ENCODE measurements around the gene SLC4A1AP.

DNA sequence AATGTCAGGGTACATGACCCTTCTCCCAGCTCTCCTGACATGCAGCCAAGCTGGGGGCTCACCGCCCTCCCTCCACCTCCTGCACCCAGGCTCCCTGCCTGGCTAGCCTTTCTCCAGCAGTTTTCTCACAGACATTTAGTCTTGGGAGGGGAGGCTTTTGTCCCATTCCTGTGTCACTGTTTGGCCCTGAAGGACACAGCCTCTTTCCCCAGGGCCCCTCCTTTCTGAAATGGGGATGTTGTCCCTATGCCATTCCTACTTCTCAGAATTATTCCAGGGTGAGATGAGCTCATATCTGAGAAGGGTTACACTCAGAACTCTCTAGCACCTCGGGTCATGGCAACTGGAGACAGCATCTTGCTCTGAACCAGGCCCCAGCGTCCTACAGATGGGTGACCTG is 60.5 kb downstream of the SLC4A1AP start:
- TF ChIP-seq, protein P1, sequence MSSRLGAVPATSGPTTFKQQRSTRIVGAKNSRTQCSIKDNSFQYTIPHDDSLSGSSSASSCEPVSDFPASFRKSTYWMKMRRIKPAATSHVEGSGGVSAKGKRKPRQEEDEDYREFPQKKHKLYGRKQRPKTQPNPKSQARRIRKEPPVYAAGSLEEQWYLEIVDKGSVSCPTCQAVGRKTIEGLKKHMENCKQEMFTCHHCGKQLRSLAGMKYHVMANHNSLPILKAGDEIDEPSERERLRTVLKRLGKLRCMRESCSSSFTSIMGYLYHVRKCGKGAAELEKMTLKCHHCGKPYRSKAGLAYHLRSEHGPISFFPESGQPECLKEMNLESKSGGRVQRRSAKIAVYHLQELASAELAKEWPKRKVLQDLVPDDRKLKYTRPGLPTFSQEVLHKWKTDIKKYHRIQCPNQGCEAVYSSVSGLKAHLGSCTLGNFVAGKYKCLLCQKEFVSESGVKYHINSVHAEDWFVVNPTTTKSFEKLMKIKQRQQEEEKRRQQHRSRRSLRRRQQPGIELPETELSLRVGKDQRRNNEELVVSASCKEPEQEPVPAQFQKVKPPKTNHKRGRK (CRISPR knock-in tag; IDR thresholded peaks at IDR 0.05), result no peak
- TF ChIP-seq ZNF143 (CRISPR knock-in tag; IDR thresholded peaks at IDR 0.05), result no peak
- TF ChIP-seq EP300 (IDR thresholded peaks at IDR 0.05; ENCODE audit: low read depth in 2 of 2, low read length in 2 of 2), result no peak
- TF ChIP-seq EP300 (CRISPR knock-in tag; IDR thresholded peaks at IDR 0.05; ENCODE audit: borderline replicate concordance), result no peak
- TF ChIP-seq, protein P2, sequence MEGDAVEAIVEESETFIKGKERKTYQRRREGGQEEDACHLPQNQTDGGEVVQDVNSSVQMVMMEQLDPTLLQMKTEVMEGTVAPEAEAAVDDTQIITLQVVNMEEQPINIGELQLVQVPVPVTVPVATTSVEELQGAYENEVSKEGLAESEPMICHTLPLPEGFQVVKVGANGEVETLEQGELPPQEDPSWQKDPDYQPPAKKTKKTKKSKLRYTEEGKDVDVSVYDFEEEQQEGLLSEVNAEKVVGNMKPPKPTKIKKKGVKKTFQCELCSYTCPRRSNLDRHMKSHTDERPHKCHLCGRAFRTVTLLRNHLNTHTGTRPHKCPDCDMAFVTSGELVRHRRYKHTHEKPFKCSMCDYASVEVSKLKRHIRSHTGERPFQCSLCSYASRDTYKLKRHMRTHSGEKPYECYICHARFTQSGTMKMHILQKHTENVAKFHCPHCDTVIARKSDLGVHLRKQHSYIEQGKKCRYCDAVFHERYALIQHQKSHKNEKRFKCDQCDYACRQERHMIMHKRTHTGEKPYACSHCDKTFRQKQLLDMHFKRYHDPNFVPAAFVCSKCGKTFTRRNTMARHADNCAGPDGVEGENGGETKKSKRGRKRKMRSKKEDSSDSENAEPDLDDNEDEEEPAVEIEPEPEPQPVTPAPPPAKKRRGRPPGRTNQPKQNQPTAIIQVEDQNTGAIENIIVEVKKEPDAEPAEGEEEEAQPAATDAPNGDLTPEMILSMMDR (CRISPR knock-in tag; IDR thresholded peaks at IDR 0.05), result no peak
- TF ChIP-seq ARHGAP35 (CRISPR knock-in tag; IDR thresholded peaks at IDR 0.05; ENCODE audit: borderline replicate concordance), result no peak
- TF ChIP-seq, protein P3, sequence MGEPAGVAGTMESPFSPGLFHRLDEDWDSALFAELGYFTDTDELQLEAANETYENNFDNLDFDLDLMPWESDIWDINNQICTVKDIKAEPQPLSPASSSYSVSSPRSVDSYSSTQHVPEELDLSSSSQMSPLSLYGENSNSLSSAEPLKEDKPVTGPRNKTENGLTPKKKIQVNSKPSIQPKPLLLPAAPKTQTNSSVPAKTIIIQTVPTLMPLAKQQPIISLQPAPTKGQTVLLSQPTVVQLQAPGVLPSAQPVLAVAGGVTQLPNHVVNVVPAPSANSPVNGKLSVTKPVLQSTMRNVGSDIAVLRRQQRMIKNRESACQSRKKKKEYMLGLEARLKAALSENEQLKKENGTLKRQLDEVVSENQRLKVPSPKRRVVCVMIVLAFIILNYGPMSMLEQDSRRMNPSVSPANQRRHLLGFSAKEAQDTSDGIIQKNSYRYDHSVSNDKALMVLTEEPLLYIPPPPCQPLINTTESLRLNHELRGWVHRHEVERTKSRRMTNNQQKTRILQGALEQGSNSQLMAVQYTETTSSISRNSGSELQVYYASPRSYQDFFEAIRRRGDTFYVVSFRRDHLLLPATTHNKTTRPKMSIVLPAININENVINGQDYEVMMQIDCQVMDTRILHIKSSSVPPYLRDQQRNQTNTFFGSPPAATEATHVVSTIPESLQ (CRISPR knock-in tag; conservative IDR thresholded peaks at IDR 0.05), result no peak
- no peak for TF ChIP-seq SP140L (CRISPR knock-in tag; IDR thresholded peaks at IDR 0.05; ENCODE audit: borderline replicate concordance)
- TF ChIP-seq, protein P4, sequence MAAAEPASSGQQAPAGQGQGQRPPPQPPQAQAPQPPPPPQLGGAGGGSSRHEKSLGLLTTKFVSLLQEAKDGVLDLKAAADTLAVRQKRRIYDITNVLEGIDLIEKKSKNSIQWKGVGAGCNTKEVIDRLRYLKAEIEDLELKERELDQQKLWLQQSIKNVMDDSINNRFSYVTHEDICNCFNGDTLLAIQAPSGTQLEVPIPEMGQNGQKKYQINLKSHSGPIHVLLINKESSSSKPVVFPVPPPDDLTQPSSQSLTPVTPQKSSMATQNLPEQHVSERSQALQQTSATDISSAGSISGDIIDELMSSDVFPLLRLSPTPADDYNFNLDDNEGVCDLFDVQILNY (CRISPR knock-in tag; conservative IDR thresholded peaks at IDR 0.05), result no peak
- TF ChIP-seq, protein P5, sequence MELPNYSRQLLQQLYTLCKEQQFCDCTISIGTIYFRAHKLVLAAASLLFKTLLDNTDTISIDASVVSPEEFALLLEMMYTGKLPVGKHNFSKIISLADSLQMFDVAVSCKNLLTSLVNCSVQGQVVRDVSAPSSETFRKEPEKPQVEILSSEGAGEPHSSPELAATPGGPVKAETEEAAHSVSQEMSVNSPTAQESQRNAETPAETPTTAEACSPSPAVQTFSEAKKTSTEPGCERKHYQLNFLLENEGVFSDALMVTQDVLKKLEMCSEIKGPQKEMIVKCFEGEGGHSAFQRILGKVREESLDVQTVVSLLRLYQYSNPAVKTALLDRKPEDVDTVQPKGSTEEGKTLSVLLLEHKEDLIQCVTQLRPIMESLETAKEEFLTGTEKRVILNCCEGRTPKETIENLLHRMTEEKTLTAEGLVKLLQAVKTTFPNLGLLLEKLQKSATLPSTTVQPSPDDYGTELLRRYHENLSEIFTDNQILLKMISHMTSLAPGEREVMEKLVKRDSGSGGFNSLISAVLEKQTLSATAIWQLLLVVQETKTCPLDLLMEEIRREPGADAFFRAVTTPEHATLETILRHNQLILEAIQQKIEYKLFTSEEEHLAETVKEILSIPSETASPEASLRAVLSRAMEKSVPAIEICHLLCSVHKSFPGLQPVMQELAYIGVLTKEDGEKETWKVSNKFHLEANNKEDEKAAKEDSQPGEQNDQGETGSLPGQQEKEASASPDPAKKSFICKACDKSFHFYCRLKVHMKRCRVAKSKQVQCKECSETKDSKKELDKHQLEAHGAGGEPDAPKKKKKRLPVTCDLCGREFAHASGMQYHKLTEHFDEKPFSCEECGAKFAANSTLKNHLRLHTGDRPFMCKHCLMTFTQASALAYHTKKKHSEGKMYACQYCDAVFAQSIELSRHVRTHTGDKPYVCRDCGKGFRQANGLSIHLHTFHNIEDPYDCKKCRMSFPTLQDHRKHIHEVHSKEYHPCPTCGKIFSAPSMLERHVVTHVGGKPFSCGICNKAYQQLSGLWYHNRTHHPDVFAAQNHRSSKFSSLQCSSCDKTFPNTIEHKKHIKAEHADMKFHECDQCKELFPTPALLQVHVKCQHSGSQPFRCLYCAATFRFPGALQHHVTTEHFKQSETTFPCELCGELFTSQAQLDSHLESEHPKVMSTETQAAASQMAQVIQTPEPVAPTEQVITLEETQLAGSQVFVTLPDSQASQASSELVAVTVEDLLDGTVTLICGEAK (IDR thresholded peaks at IDR 0.05), result no peak
- TF ChIP-seq, protein P5 (CRISPR knock-in tag; IDR thresholded peaks at IDR 0.05), result no peak
- no peak for TF ChIP-seq ZNF670 (CRISPR knock-in tag; IDR thresholded peaks at IDR 0.05; ENCODE audit: borderline replicate concordance)
- TF ChIP-seq RFX5 (IDR thresholded peaks at IDR 0.05; ENCODE audit: low read depth, low read length), result no peak
- TF ChIP-seq ARNT (IDR thresholded peaks at IDR 0.05), result no peak
- TF ChIP-seq, protein P6, sequence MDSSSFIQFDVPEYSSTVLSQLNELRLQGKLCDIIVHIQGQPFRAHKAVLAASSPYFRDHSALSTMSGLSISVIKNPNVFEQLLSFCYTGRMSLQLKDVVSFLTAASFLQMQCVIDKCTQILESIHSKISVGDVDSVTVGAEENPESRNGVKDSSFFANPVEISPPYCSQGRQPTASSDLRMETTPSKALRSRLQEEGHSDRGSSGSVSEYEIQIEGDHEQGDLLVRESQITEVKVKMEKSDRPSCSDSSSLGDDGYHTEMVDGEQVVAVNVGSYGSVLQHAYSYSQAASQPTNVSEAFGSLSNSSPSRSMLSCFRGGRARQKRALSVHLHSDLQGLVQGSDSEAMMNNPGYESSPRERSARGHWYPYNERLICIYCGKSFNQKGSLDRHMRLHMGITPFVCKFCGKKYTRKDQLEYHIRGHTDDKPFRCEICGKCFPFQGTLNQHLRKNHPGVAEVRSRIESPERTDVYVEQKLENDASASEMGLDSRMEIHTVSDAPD (CRISPR knock-in tag; IDR thresholded peaks at IDR 0.05), result no peak
- TF ChIP-seq, protein P7, sequence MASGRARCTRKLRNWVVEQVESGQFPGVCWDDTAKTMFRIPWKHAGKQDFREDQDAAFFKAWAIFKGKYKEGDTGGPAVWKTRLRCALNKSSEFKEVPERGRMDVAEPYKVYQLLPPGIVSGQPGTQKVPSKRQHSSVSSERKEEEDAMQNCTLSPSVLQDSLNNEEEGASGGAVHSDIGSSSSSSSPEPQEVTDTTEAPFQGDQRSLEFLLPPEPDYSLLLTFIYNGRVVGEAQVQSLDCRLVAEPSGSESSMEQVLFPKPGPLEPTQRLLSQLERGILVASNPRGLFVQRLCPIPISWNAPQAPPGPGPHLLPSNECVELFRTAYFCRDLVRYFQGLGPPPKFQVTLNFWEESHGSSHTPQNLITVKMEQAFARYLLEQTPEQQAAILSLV (CRISPR knock-in tag; IDR thresholded peaks at IDR 0.05; ENCODE audit: borderline replicate concordance), result no peak

Measured in HepG2 (cell line).